Suprapubic skin (tissue), 3 donors: ENCODE data around the gene LRRC8C.

Experiments
- CTCF ChIP-seq, 2 donors: fragments of 200-600 bp in 1 of 2; fragments of 450-650 bp in 1 of 2; sonication (generic) in 1 of 2; IDR thresholded peaks; one replicate each; pipeline ENCODE4 v1.5.1; 2016 to 2019; ENCODE audit warnings: antibody characterized with exemption in 2 of 2, mild to moderate bottlenecking in 1 of 2, moderate library complexity in 1 of 2
- POLR2A ChIP-seq, 2 donors: fragments of 450-650 bp; IDR thresholded peaks; one replicate each; pipeline ENCODE4 v1.6.1; 2017; ENCODE audit warnings: antibody characterized with exemption in 2 of 2, mild to moderate bottlenecking in 2 of 2, moderate library complexity in 2 of 2

GRCh38 chr1:89584781-89585180 lies 48.1 kb upstream of the LRRC8C start:
- TF ChIP-seq CTCF (IDR thresholded peaks at IDR 0.05) (no peak), POLR2A (IDR thresholded peaks at IDR 0.05) (no peak)
